ENCODE data around the gene MRPS9.

Gene MRPS9

DNA sequence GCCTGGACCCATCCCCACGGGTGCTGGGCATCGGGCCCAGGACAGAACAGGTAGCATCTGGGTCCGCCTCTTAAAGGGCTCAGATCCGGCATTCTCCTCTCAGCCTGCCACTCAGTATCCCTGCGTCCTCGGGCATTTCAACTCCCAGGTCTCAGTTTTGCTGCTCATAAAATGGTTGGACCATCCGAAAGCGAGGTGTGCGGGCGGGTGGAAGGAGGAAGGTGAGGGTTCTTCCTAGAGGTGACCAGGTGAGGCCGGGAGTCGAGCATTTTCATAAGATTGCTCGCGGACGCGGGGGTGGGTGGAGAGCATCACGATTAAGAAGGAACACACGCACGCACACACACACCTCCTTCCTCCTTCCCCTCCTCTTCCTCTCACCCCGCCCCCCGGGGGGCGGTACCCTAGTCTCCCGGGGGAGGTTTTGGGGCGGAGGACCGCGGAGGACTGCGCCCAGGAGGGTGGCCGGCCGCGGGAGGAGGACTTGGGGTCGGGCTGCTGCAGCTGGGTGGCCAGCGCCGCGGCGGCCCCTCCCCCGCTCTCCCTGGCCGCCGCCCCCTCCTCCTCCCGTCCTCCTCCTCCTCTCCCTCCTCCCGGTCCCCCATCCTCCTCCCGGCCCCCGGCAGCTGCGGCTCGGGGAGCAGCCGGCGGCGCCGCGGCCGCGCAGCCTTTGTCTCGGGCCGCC, 105.7 kb downstream of the MRPS9 start:
- no peak for FAIRE-seq
- peak; percentile 33 for DNase-seq (ENCODE audit: insufficient read length)
- no peak for TF ChIP-seq POLR2AphosphoS5 (IDR thresholded peaks at IDR 0.05; ENCODE audit: low read depth, low read length)
- no peak for TF ChIP-seq TAF1 (IDR thresholded peaks at IDR 0.05; ENCODE audit: borderline replicate concordance, low read depth, low read length)
- no peak for TF ChIP-seq POLR2A (IDR thresholded peaks at IDR 0.05; ENCODE audit: low read depth, low read length)

- TF ChIP-seq POLR2AphosphoS5 (IDR thresholded peaks at IDR 0.05; ENCODE audit: low read depth, low read length) (no peak), POLR2A (IDR thresholded peaks at IDR 0.05; ENCODE audit: low read depth, low read length) (no peak), TAF1 (IDR thresholded peaks at IDR 0.05; ENCODE audit: borderline replicate concordance, low read depth, low read length) (no peak)
- FAIRE-seq (no peak), DNase-seq (ENCODE audit: insufficient read length) (peak; percentile 13)
Measured at GRCh38 chr2:105144152-105144940, 106.5 kb downstream of the MRPS9 start.

- TF ChIP-seq TAF1 (IDR thresholded peaks at IDR 0.05; ENCODE audit: borderline replicate concordance, low read depth, low read length) = no peak
- no peak for TF ChIP-seq POLR2AphosphoS5 (IDR thresholded peaks at IDR 0.05; ENCODE audit: low read depth, low read length)
- no peak for TF ChIP-seq POLR2A (IDR thresholded peaks at IDR 0.05; ENCODE audit: low read depth, low read length)
- DNase-seq (ENCODE audit: insufficient read length) (no peak), FAIRE-seq (no peak)
Measured at GRCh38 chr2:105144941-105145300, 107.1 kb downstream of the MRPS9 start.

DNA sequence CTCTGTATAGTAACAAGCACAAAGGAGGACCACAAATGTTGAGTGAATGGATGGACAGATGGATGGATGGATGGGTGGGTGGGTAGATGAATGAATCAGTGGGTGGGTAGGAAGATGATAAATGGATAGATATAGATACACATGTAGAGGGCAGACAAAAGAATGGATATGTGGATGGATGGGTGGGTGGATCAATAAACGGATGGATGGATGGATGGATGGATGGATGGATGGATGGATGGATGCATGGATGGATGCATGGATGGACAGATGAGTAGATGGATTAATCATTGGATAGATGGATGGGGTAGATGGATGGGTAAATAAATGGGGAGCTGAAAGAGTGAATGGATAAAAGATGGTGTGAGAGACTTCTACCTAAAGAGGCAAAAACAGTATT, 111.4 kb downstream of the MRPS9 start:
- no peak for FAIRE-seq
- TF ChIP-seq POLR2AphosphoS5 (IDR thresholded peaks at IDR 0.05; ENCODE audit: low read depth, low read length) (no peak), TAF1 (IDR thresholded peaks at IDR 0.05; ENCODE audit: borderline replicate concordance, low read depth, low read length) (no peak), POLR2A (IDR thresholded peaks at IDR 0.05; ENCODE audit: low read depth, low read length) (no peak)
- DNase-seq (ENCODE audit: insufficient read length) = no peak
